Panc1 (cell line): ENCODE results near the gene LAMA5.

ENCODE experiments used
- CTCF ChIP-seq: fragments of 450-650 bp; IDR thresholded peaks from 2 replicates; pipeline ENCODE4 v1.5.1; 2017; ENCODE audit warnings: mild to moderate bottlenecking
- POLR2AphosphoS5 ChIP-seq: IDR thresholded peaks from 2 replicates; pipeline ENCODE4 v1.6.1; 2012; ENCODE audit warnings: mild to moderate bottlenecking, low read depth, low read length, moderate library complexity
- SIN3A ChIP-seq: IDR thresholded peaks from 2 replicates; pipeline ENCODE4 v1.6.1; 2012; ENCODE audit warnings: low read depth, mild to moderate bottlenecking, low read length, moderate library complexity, borderline replicate concordance; ENCODE audit not compliant: insufficient read depth
- TCF7L2 ChIP-seq: IDR thresholded peaks from 2 replicates; pipeline ENCODE4 v1.6.1; 2011; ENCODE audit warnings: mild to moderate bottlenecking, low read depth, low read length, inconsistent platforms
- TF ChIP-seq, protein P1 (sequence below), 2 experiments: IDR thresholded peaks; 2 replicates each; pipeline ENCODE4 v1.6.1; 2011 to 2012; ENCODE audit warnings: low read depth in 2 of 2, control low read depth in 1 of 2, low read length in 1 of 2, mild to moderate bottlenecking in 1 of 2, moderate library complexity in 1 of 2; ENCODE audit not compliant: insufficient read depth in 1 of 2

DNA sequence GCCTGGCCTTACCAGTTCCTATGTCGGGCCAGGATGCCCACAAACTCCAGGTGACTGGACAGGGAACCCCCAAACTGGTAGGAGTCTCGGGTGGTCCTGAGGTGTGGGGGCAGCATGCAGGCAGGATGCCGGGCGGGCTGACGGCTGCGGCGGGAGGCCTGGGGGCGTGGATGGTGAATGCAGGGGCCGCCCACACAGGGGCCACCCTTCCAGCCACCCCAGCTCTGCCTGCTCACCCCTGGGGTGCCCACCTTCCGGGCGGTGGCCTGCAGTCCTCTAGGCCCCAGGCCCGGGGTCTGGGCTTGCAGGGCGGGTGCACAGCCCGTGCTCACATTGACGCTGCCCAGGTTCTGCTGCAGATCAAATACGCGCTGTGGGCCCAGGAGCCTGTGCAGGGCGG lies 56.0 kb downstream of the LAMA5 start:
- TF ChIP-seq CTCF (no peak), TCF7L2 (no peak), POLR2AphosphoS5 (no peak), SIN3A (no peak)
- TF ChIP-seq, protein P1, sequence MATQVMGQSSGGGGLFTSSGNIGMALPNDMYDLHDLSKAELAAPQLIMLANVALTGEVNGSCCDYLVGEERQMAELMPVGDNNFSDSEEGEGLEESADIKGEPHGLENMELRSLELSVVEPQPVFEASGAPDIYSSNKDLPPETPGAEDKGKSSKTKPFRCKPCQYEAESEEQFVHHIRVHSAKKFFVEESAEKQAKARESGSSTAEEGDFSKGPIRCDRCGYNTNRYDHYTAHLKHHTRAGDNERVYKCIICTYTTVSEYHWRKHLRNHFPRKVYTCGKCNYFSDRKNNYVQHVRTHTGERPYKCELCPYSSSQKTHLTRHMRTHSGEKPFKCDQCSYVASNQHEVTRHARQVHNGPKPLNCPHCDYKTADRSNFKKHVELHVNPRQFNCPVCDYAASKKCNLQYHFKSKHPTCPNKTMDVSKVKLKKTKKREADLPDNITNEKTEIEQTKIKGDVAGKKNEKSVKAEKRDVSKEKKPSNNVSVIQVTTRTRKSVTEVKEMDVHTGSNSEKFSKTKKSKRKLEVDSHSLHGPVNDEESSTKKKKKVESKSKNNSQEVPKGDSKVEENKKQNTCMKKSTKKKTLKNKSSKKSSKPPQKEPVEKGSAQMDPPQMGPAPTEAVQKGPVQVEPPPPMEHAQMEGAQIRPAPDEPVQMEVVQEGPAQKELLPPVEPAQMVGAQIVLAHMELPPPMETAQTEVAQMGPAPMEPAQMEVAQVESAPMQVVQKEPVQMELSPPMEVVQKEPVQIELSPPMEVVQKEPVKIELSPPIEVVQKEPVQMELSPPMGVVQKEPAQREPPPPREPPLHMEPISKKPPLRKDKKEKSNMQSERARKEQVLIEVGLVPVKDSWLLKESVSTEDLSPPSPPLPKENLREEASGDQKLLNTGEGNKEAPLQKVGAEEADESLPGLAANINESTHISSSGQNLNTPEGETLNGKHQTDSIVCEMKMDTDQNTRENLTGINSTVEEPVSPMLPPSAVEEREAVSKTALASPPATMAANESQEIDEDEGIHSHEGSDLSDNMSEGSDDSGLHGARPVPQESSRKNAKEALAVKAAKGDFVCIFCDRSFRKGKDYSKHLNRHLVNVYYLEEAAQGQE (IDR thresholded peaks at IDR 0.05; ENCODE audit: insufficient read depth in 1 of 2, low read depth in 2 of 2, low read length in 1 of 2) = no peak
